Coronary artery (tissue), 2 donors: ENCODE results near the gene OPCML.

ENCODE experiments used
- DNase-seq: peaks from one replicate; pipeline ENCODE4 v3.0.0-alpha.2; 2017; ENCODE audit warnings: low spot score
- H3K27ac ChIP-seq, 2 donors: fragments of 200-600 bp; sonication (generic); one replicate each; pipeline ENCODE4 v1.5.1; 2016 to 2019
- H3K4me3 ChIP-seq: fragments of 200-600 bp; sonication (generic); 2 replicates; pipeline ENCODE4 v1.5.1; 2016; ENCODE audit warnings: mild to moderate bottlenecking, moderate library complexity
- TF ChIP-seq, protein P1 (sequence below): fragments of 200-600 bp; sonication (generic); IDR thresholded peaks from one replicate; pipeline ENCODE4 v1.5.1; 2019; ENCODE audit warnings: antibody characterized with exemption

OPCML gene

DNA sequence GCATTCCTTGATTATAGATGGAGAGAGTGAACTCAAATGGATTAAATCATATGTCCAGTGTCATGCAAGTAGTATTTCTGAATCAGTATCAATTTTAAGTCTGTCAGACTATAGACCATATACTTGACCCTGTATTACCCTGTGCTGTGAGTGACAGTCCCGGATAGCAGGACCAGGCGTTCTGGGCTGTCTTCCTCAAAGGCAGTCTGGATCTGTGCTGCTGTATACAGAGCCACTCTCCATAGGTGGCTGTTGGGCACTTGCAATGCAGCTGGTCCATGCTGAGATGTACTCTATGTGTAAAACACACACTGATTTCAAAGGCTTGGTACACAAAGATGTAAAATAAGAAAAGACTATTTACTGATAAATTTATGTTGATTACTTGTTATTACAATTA lies 294.3 kb downstream of the OPCML start:
- Histone ChIP-seq H3K27ac (no peak overlapping the region), H3K4me3 (no peak overlapping the region)
- TF ChIP-seq, protein P1, sequence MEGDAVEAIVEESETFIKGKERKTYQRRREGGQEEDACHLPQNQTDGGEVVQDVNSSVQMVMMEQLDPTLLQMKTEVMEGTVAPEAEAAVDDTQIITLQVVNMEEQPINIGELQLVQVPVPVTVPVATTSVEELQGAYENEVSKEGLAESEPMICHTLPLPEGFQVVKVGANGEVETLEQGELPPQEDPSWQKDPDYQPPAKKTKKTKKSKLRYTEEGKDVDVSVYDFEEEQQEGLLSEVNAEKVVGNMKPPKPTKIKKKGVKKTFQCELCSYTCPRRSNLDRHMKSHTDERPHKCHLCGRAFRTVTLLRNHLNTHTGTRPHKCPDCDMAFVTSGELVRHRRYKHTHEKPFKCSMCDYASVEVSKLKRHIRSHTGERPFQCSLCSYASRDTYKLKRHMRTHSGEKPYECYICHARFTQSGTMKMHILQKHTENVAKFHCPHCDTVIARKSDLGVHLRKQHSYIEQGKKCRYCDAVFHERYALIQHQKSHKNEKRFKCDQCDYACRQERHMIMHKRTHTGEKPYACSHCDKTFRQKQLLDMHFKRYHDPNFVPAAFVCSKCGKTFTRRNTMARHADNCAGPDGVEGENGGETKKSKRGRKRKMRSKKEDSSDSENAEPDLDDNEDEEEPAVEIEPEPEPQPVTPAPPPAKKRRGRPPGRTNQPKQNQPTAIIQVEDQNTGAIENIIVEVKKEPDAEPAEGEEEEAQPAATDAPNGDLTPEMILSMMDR: no peak
- DNase-seq: no peak

DNA sequence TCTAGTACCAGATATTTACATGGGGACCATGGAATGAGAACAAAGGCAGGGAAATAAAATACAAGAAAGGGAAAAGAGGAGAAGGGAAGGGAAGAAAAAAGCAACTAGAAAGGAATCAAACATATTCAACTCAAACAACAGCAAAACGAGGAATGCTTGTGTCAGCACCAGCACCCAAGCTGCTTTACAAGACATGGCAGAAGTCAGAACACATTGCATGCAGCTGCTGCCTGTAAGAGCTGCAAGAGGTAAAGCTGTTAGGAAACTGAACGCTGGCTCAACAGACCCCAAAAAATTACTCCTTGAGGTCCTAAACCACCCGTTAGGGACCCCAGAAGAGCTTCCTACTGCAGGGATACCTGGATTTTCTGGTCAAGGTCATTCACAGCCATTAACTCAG lies 296.9 kb downstream of the OPCML start:
- no peak for DNase-seq
- Histone ChIP-seq H3K4me3 (no peak overlapping the region), H3K27ac (no peak overlapping the region)
- TF ChIP-seq, protein P1: no peak

DNA sequence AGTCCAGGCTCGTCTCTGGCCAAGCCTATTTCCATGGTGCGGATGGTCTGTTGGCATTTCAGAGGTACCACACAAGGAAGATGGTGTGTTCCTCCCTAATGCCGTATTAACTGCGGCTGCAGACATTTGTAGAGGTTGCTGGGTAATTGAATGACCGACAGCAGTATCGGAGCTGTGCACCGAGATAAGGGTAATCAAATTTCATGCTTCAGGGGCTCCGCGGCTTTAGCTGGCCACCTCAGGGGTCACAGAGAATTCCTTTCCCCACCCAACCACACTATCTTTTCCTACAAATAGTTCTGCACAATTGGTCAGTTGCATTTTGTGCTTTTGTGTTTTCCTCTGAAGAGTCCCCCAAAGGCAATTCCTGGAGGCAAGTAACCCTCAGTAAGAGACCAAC lies 297.4 kb downstream of the OPCML start:
- H3K27ac ChIP-seq: no peak overlapping the region
- TF ChIP-seq, protein P1: no peak
- H3K4me3 ChIP-seq: no peak overlapping the region
- no peak for DNase-seq

DNA sequence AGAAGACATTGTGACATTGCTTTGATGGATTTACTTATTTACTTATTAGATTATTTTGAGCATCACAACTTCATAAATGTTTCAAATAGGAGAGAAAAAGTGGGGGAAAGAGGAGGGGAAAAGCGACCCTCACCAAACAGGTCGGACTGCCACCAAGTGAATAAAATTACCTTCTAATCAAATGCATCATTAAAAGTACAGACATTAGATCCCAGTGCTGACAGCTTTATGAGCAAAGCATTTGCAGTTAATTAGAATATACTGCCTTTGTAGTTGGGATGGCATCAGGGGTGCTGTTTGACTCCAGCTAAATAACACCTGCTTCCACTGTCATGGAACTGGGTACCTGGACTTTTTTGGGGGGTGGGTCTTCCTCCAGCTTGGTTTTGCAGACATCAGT lies 299.6 kb downstream of the OPCML start:
- no peak overlapping the region for H3K4me3 ChIP-seq
- DNase-seq: no peak
- TF ChIP-seq, protein P1: no peak
- H3K27ac ChIP-seq: no peak overlapping the region

DNA sequence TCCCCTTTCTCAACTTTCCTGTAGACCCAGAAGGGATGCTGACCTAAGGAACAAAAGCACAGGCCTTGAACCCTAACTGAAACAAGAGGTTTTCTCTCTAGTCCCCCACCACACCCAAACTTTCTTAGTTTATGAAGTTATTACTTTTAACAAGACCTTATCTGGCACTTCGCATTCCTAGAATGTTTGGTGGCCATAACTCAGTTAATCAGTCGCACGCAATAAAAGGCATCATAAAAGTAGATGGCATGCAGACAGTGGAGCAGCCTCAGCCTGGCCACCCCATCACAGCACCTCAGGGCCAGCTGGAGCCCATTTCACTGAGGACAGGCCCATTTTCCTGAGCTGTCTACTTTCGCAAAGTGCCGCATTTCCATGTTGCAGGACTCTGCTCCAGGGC lies 301.9 kb downstream of the OPCML start:
- TF ChIP-seq, protein P1: no peak
- no peak for DNase-seq
- H3K4me3 ChIP-seq: no peak overlapping the region
- no peak overlapping the region for H3K27ac ChIP-seq

DNA sequence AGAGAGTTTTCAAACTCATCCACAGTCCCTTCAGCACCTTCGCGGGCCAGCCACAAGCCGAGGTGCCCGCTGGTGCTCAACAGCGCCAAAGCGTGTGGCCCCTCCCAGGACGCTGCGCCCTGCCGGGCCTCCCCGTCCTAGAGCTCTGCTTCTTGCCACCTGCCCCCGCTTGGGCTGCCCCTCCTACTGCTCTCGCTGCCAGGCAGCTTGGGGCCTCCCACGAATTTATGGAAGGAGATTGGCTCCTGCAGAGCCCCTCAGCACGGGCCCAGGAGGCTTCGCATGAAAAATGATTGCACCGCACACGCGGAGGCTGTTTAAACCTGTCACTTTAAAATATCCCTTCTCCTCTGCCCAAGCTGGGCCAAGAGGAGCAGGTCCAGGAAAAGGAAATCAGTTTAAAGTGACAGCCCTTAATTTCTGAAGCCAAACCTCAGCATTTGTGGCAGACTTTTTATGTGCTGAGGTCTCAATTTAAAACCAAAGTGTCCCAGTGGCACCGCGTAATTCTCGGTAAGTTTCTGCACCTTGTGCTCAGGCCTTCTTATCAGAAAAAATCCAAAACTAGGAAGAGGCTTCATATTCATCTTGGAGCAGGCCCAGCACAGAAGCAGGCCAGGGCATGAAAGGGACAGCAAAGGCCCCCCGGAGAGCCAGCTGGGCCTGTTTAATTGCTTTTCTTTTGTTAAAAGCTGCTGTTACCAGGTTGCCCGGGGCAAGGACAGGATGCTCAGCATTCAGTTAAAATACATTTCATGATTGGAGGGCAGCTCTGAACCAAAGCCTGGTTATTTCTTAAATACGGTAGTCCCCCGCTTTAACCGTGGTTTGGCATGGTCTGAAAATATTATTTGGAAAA lies 303.6 kb downstream of the OPCML start:
- Histone ChIP-seq H3K27ac (no peak overlapping the region), H3K4me3 (no peak overlapping the region)
- TF ChIP-seq, protein P1: no peak
- DNase-seq: no peak

DNA sequence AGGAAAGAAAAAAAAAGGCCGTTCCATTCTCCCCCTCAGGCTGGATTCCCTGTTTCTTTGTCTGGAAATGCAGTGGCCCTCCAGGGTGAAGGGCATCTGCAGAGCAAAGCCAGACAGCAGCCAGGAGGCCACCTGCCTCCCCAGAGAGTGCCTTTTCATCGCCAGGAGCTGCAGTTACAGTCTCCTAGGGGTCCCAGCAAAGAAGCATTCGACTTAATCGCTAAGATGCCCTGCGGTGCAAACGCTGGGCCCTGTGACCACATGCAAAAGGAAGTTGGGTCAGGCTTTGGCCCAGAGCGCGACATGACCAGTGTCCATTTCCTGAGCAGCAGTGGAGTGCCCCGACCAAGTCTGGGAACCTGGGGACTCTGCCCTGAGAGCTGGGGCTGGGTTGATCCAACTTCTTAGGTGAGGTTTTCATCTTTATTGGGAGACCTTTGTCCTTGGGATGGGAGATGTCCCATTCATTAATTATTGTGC lies 304.6 kb downstream of the OPCML start:
- no peak for DNase-seq
- Histone ChIP-seq H3K4me3 (no peak overlapping the region), H3K27ac (no peak overlapping the region)
- TF ChIP-seq, protein P1: no peak
